Lower leg skin (tissue), 4 donors: Measurements from ENCODE around the gene TIMP4. TPM values are rescaled to one million over a fixed set of nuclear protein-coding genes. Genes with fewer than 3 reads are reported as not detected.

Source experiments
- DNase-seq, 2 donors: peaks; one replicate each; pipeline ENCODE4 v3.0.0-alpha.2; 2019; ENCODE audit warnings: low spot score in 2 of 2
- H3K4me3 ChIP-seq: fragments of 200-600 bp; sonication (generic); 2 replicates; pipeline ENCODE4 v1.5.1; 2017; ENCODE audit warnings: mild to moderate bottlenecking, low read depth; ENCODE audit not compliant: poor library complexity, severe bottlenecking
- CTCF ChIP-seq, 3 donors: fragments of 450-650 bp; IDR thresholded peaks; one replicate each; pipeline ENCODE4 v1.5.1; 2016; ENCODE audit warnings: antibody characterized with exemption in 3 of 3, mild to moderate bottlenecking in 3 of 3, moderate library complexity in 2 of 3
- POLR2A ChIP-seq, 2 donors: fragments of 450-650 bp; IDR thresholded peaks; one replicate each; pipeline ENCODE4 v1.6.1; 2016 to 2017; ENCODE audit warnings: antibody characterized with exemption in 2 of 2, mild to moderate bottlenecking in 1 of 2, moderate library complexity in 1 of 2
- WGBS, 2 donors: methylation state at CpG; one replicate each; pipeline ENCODE4 v1.1.5; 2018; 5-methylcytosine and 5-hydroxymethylcytosine counted together
- intact Hi-C: fragments of 100-400 bp; cut with DNase I; formaldehyde crosslinking; loops from one replicate; pipeline ENCODE4 v1.15.0; 2023; ENCODE audit warnings: low total_unique reads
- total RNA-seq, 4 donors: library from RNA; depleted of rRNA; stranded (reverse); fragments of >200 nt; gene quantifications; one replicate each; pipeline ENCODE4 v1.1.0, GENCODE V29; 2016

Gene TIMP4
- total RNA-seq, 4 donors from 2014 or later = 5.2 to 16.5 (median 14.4) TPM

- DNase-seq = peak; percentile 81 to 94
- TF ChIP-seq CTCF (IDR thresholded peaks at IDR 0.05) = no peak
- TF ChIP-seq POLR2A (IDR thresholded peaks at IDR 0.05) = no peak
- no peak overlapping the region for H3K4me3 ChIP-seq
- WGBS, 2 donors = 48 to 61% methylated on average over 6 of the region's 6 CpGs
- intact Hi-C loops = no loop called here
Measured at GRCh38 chr3:12143949-12144504, 14.7 kb downstream of the TIMP4 start.

GRCh38 chr3:12142476-12142875, 16.2 kb downstream of the TIMP4 start:
- TF ChIP-seq CTCF (IDR thresholded peaks at IDR 0.05) = no peak
- TF ChIP-seq POLR2A (IDR thresholded peaks at IDR 0.05) = no peak
- intact Hi-C loops = no loop called here
- WGBS, 2 donors = 90 to 95% methylated on average over 4 of the region's 4 CpGs
- no peak overlapping the region for H3K4me3 ChIP-seq
- DNase-seq = no peak

- no peak overlapping the region for H3K4me3 ChIP-seq
- 96% methylated on average over 1 of the region's 1 CpG for WGBS, 2 donors
- intact Hi-C loops = no loop called here
- no peak for TF ChIP-seq CTCF (IDR thresholded peaks at IDR 0.05)
- TF ChIP-seq POLR2A (IDR thresholded peaks at IDR 0.05) = no peak
- no peak for DNase-seq
Measured at GRCh38 chr3:12141350-12141749, 17.4 kb downstream of the TIMP4 start.

- no peak overlapping the region for H3K4me3 ChIP-seq
- TF ChIP-seq POLR2A (IDR thresholded peaks at IDR 0.05) = no peak
- TF ChIP-seq CTCF (IDR thresholded peaks at IDR 0.05) = peak in 1 of 3 donors; percentile 39
- DNase-seq = peak in 1 of 2 donors; percentile 35
- intact Hi-C loops = loop anchor here (5.0 kb wide), 2 partner anchors 38 to 338 kb away; no protein-coding TSS in a partner anchor
- WGBS, 2 donors = 43 to 51% methylated on average over 5 of the region's 5 CpGs
Measured at GRCh38 chr3:12139111-12139511, 19.6 kb downstream of the TIMP4 start.

GRCh38 chr3:12138044-12138443, 20.7 kb downstream of the TIMP4 start:
- WGBS, 2 donors = 0 to 7% methylated on average over 1 of the region's 1 CpG
- intact Hi-C loops = loop anchor here (5.0 kb wide), 2 partner anchors 39 to 339 kb away; no protein-coding TSS in a partner anchor
- TF ChIP-seq POLR2A (IDR thresholded peaks at IDR 0.05) (no peak), CTCF (IDR thresholded peaks at IDR 0.05) (no peak)
- no peak for DNase-seq
- H3K4me3 ChIP-seq = no peak overlapping the region

GRCh38 chr3:12136371-12136770, 22.3 kb downstream of the TIMP4 start:
- no peak for TF ChIP-seq POLR2A (IDR thresholded peaks at IDR 0.05)
- TF ChIP-seq CTCF (IDR thresholded peaks at IDR 0.05) = no peak
- intact Hi-C loops = loop anchor here (5.0 kb wide), 2 partner anchors 41 to 341 kb away; no protein-coding TSS in a partner anchor
- no peak overlapping the region for H3K4me3 ChIP-seq
- no peak for DNase-seq
- 86 to 88% methylated on average over 3 of the region's 3 CpGs for WGBS, 2 donors
